CD4-positive, alpha-beta T cell treated with Interleukin-1 beta for 1 hour (primary cell): Measurements from ENCODE around the gene PRSS16.

Experiments
- DNase-seq, 2 donors: peaks; one replicate each; pipeline ENCODE4 v3.0.0-alpha.2; 2020 to 2022

The PRSS16 gene

DNA sequence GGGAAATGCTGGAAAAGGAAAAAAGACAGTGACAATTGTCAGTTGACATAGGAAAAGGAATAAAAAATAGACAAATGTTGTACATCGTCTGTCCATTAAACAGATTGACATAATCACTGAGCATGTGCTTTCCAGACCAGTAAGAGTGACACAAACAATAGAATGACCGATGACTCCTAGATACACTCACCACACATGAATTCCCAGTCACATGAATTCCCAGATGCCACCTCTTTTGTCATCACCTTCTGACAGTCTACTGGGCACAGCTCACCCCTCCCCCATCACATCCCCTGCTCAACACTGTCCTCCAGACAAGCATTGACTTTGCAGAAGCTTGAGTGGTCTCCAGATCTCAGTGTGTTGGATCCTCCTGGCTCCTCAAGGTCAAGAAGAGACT is 38.6 kb downstream of the PRSS16 start:
- no peak for DNase-seq

DNA sequence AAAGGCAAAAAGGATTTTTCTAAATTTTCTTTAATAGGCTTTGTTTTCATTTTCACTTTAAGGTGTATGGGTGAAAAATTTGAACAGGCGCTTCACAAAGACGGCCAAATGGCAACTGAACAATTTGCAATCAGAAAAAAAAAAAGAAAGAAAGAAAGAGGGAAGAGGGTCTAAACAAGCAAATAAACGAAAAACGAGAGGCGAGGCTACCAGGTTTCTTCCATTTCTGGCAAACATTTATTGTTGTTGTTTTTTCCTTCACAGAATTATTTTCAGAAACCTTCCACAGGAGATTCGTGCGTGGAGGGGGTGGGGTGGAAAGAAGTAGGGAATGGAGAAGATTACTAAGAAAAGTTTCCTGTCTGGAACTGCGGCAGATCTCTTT is 40.2 kb downstream of the PRSS16 start:
- no peak for DNase-seq

DNA sequence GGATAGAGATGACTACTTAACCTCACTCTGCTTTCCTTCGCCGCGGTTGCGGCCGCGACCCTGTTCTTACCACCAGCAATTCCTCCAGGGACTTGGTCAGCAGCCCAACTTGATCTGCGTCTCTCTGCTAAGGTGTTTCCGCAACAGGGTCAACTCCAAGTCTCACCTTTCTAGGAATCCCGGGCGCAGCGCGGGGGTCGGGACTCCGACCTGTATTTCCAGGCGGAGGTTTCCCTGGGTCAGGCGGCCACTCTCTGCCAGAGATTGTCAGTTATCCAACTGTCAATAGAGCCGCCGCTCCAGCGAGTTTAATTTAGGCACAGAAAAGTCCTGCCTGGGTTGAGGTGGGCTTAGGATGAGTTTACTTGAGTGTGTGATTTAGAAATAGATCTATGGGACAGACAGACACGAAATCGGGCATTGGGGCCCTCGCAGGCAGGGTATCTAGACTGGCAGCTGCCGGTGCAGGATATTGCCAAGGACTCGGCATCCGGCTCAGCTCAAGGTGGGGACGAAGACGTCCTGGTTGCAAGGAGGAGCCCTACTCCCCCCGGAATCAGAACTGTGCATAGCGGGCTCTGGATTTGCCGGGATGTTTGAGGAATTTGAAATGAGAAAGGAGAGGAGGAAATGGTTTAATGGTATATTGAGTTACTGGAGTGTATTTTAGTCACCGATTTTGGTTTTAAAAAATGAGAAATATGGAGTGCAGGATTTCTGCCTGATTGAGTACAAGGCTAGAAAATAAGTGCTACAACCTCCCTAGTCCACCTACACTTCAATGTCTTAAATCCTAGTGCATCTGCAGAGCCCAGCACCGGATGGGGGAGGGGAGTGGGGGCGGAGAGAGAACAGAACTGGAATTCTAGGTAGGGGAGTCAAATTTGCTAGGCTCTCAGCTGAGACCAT is 40.9 kb downstream of the PRSS16 start:
- DNase-seq, result no peak

DNA sequence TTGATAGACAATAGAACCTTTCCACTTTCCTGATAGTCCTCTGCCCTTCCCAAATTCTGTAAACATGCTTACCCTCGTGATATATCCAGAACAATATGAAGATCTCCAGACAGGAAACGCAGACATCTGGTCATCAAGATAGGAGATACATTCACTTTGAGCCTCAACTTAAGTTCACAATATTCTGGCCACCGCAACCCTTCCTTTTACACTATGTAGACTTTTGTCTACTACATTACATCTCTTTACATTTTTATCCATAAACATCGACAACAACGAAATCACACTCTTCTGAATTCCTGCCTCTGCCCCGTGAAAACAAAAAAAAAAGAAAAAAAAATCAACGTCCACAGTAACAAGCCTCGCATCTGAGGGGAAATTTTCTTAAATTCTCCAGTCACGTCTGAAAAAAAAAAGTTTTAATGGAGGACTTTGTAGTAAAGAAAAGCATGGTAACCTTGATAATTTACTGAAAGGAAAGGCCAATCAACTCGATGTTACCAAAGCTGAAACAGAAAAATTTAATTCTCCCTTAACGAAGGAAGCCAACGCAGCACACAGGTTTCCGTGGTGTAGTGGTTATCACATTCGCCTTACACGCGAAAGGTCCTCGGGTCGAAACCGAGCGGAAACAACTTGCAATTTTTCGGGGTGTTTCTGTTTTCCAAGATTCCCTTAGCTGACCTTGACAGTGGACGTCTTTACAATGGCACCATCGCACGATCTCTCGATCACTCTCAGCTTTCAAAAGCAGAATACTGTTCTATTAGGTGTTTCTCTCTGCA is 42.8 kb downstream of the PRSS16 start:
- DNase-seq, result no peak

DNA sequence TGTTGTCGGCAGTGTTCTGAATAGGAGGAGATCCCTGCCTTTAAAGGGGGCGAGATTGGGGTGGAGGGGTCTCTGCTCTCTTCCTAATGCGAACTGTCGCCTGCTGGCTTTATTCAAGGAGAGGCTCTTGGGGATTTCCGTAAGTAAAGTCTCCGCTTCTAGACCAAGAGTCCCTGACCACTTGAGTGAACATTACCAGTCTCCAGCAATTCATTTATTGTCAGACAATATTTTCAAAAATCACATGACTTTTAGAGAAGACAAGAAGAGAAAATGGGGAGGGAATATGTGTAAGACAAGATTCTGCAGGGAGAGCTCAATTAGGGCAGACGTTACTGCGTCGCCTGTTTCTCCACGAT is 43.3 kb downstream of the PRSS16 start:
- DNase-seq, result no peak

DNA sequence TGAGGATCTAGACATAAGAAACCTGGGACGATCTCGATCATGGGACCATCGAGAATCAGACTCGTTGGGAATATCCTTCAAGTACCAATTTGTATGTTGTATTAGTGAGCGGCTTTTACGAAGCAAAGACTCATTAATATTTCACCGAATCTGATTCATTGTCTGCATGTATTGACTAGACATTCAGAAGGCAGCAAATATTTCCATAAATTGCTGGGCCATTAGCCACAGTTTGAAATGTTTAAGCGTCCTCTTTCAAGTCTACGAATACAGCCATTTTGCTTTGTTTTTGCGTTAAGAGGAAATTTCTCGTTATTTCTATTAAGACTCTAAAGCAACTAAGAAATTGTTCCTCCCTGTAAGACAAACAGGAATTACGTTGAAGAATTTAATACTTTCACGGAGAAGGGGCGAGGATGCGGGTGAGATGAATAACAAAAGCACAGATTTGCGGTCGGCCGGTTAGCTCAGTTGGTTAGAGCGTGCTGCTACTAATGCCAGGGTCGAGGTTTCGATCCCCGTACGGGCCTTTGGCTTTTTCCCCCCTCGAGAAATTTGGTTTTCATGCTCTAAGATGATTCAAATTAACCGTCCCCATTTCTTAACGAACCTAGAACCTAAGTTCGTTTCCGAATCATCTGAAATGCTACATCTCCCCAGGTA is 46.1 kb downstream of the PRSS16 start:
- no peak for DNase-seq

DNA sequence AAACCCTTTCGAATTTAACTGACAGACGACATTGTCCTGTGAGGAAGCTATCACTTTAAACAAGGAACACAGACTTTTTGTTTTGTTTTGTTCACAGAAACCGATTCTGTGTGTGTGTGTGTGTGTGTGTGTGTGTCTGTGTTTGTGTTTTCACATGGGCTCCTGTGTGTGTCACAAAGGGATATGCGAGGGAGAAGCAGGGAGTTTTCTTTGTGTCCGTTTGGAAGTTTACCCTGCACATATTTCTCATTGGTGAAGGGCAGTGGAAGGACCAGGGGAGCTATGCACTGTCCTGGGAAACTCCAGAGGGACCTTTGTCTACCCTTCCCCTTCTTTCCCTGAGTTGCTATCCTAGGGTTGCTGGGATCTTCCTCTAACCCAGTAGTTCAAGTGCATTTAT is 46.9 kb downstream of the PRSS16 start:
- DNase-seq, result no peak

DNA sequence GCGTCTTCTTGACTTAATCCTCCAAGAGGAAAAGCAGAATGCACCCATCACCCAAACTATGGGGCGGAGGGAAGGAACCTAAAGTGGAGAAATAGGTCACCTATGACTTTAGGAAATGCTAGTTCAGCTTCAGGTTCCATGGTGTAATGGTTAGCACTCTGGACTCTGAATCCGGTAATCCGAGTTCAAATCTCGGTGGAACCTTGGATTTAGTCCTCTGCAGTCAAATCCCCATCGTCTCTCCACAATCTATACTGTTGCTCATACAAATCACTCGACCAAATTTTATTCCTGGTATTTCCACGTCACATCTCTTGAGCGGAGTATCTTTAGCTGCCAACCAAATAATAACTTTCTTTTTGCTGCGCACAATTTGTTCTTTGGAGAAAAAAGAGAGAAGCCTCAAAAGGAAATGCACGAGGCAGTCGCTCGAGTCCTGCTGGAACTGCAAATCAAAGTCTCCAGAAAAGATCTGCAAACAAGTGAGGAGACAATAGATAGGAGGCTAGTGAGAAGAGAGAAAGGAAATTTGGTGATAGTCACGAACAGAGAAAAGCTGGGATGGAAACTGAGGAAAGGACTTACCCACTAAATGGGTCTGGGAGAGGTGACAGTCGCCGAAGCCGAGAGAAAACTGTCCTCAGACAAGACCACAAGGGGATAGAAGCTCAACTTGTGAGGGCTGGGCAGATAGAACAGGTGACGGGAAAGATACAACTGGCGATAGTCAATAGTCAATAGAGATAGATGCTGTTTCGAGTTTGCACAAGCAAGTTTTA is 48.0 kb downstream of the PRSS16 start:
- no peak for DNase-seq

DNA sequence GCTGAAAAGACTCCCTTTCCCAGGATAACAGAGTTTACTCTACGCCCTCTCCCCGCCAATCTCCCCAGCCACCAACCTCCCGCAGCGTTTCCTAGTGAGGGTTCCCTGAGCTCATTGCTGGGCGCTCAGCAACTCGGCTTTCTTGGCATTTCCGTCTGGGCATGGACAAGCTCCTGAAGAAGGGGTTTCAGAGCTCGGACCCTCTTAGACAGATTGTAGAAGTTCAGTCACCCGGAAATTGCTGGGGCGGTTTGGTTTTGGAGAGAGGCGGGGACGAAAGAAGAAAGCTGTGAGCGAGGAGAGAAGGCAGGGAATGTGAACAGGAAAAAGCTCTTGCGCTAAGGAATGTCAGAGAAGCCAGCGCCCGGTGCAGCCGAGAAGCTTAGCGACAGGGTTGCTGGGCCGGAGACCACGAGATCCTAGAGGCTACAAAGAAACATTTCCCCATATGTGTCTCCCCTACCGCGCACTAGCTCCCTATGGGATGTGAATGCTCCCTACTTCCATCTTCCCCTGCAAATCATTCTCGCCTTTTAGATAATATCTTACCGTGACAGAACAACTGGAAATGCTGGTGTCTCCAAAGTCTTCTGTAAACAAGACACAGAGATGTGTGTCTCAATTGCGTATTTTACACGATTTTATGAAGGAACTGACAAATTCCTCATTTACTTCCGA is 48.7 kb downstream of the PRSS16 start:
- no peak for DNase-seq

DNA sequence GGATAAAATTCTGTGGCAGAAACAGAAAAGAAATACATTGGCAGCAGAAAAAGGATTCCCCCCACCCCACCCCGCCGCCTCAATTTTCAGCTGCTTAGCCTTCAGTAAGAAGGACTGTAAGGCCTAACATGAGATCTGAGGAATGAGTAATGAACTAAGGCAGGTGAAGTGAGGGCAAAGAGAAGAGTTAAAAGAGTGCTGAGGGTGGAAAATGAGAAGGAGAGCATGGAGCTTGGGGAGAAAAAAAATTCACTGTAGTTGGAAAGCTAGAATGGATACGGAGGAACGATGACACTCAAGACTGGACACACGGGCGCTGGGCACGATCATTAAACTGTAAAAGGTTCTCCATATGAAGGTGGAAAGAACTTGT is 50.0 kb downstream of the PRSS16 start:
- DNase-seq, result no peak

DNA sequence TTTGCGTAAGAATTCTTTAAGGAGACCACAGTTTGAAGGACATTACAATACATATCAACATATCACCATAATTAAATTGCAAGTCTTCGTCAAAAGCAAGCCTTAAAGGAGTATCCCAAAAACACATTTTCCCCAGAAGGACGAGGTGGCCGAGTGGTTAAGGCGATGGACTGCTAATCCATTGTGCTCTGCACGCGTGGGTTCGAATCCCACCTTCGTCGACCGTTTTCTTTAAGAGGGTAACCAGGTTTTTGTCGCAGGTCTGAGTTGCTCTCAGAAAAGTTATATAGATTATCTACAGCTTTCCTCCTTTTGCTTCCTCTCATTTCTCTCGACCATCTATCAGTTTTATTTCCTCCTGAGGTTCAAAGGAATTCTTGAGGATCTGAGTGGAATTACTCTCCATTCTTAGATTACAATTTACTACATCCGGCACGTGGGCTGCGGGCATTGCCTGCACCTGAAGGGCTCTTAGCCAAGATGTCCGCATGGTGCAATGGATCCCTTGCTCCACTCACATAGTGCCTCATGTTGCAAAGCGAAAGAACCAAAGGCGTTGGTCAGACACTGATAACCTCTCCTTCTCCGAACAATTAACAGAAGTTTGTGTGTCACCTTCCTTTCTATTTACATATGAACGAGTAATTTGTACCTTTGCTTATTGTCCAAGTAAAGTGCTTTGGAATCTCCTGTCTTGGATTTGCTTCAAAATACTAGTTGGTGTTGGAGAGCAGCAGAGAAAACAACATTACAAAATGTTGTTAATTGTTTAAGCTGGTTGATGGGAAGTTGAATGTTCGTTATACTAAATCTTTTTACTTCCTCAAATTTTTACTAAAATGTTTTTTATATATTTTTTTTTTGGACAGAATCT is 50.6 kb downstream of the PRSS16 start:
- no peak for DNase-seq

DNA sequence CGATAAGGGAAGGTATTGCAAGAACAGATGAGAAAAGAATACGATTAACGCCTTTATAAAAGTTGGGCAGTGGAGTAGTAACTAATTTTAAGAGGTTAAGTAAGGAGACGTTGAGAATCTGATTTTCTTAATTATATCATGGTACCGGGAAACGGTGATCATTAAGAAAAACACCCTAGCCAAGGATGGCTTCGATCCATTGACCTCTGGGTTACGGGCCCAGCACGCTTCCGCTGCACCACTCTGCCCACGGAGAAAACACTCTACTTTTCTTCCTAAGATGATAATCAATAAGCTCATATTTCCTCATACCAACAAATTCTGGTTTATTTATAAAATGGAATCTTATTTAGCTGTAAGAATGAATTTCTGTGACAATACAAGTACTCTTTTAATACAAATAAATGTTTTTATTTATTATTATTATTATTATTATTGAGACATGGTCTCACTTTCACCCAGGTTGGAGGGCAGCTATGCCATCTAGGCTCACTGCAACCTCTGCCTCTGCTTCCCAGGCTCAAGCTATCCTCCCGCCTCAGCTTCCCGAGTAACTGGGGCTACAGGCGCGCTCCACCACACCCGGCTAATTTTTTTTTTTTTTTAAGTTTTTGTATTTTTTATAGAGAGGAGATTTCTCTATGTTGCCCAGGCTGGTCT is 56.2 kb downstream of the PRSS16 start:
- DNase-seq, result no peak
